A549 (cell line): ENCODE data around the gene ANAPC7.
"Not testable (repeated sequence)": the region's sequence is repeated elsewhere in the genome, so short reads cannot be mapped to it uniquely, and the experiment has no call there.

ENCODE experiments used
- CBX2 ChIP-seq: fragments of 200-600 bp; sonication (generic); IDR thresholded peaks from 2 replicates; pipeline ENCODE4 v1.6.1; 2016; ENCODE audit warnings: low read depth, mild to moderate bottlenecking, borderline replicate concordance
- CHD2 ChIP-seq: fragments of 150-350 bp; IDR thresholded peaks from 2 replicates; pipeline ENCODE4 v1.6.1; 2014; ENCODE audit warnings: low read length; ENCODE audit not compliant: partially characterized antibody
- CTCF ChIP-seq: fragments of >200 bp; sonication (Bioruptor Twin); formaldehyde crosslinking; IDR thresholded peaks from 3 replicates; pipeline ENCODE4 v1.5.1; 2016
- USF2 ChIP-seq: fragments of 450-650 bp; IDR thresholded peaks from 2 replicates; pipeline ENCODE4 v1.6.1; 2014; ENCODE audit warnings: antibody characterized with exemption

- TF ChIP-seq CHD2, CTCF, USF2, CBX2: not testable (repeated sequence)
Observed at GRCh38 chr12:110340261-110340660, 63.2 kb downstream of the ANAPC7 start.
